CD14-positive monocyte (primary cell): ENCODE results near the gene DSCAML1. TPM values are rescaled to one million over a fixed set of nuclear protein-coding genes. Genes with fewer than 3 reads are reported as not detected.
A peak's percentile ranks its signal among the peaks of the same experiment; 100 is the strongest.

Source experiments
- DNase-seq, 3 donors: peaks; one replicate each; pipeline ENCODE4 v3.0.0-alpha.2; 2011 to 2022
- H2AFZ ChIP-seq: 2 replicates; pipeline ENCODE4 v1.6.0; 2012; ENCODE audit warnings: mild to moderate bottlenecking, low read depth, low read length, inconsistent platforms; ENCODE audit not compliant: insufficient read depth, poor library complexity, severe bottlenecking
- H3K27ac ChIP-seq, 2 donors: 1 replicate in 1 of 2; 2 replicates in 1 of 2; pipeline ENCODE4 v1.5.1; 2012 to 2013; ENCODE audit warnings: low read length in 2 of 2, control low read depth in 1 of 2, inconsistent platforms in 1 of 2, low read depth in 1 of 2, mild to moderate bottlenecking in 1 of 2
- H3K27me3 ChIP-seq, 2 donors: one replicate each; pipeline versions ENCODE4 v1.6.0 to v1.6.1; 2011 to 2013; ENCODE audit warnings: low read length in 2 of 2; ENCODE audit not compliant: control insufficient read depth in 2 of 2, insufficient read depth in 2 of 2
- H3K36me3 ChIP-seq, 2 donors: replicated peaks in 1 of 2; 1 replicate in 1 of 2; 2 replicates in 1 of 2; pipeline versions ENCODE4 v1.5.1 to v1.6.1; 2012 to 2013; ENCODE audit warnings: low read length in 2 of 2, control low read depth in 1 of 2, inconsistent platforms in 1 of 2, mild to moderate bottlenecking in 1 of 2; ENCODE audit not compliant: insufficient read depth in 2 of 2, control insufficient read depth in 1 of 2
- H3K4me1 ChIP-seq, 2 donors: 1 replicate in 1 of 2; 2 replicates in 1 of 2; pipeline versions ENCODE4 v1.5.1 to v1.6.1; 2012 to 2013; ENCODE audit warnings: low read length in 2 of 2, control low read depth in 1 of 2, inconsistent platforms in 1 of 2, mild to moderate bottlenecking in 1 of 2, moderate library complexity in 1 of 2; ENCODE audit not compliant: insufficient read depth in 2 of 2, control insufficient read depth in 1 of 2
- H3K4me2 ChIP-seq: replicated peaks from 2 replicates; pipeline ENCODE3; 2012; ENCODE audit warnings: low read length, moderate library complexity, mild to moderate bottlenecking; ENCODE audit not compliant: poor library complexity, severe bottlenecking; ENCODE audit errors: extremely low read depth
- H3K4me3 ChIP-seq, 3 experiments: fragments of 200-600 bp in 1 of 3; sonication (generic) in 1 of 3; replicated peaks in 1 of 3; 1 replicate in 2 of 3; 2 replicates in 1 of 3; pipeline ENCODE4 v1.5.1; 2011 to 2013; ENCODE audit warnings: low read length in 3 of 3, mild to moderate bottlenecking in 3 of 3, control low read depth in 2 of 3, low read depth in 2 of 3, inconsistent platforms in 1 of 3, moderate library complexity in 1 of 3
- H3K79me2 ChIP-seq: 2 replicates; pipeline ENCODE4 v1.6.0; 2012; ENCODE audit warnings: mild to moderate bottlenecking, control low read depth, inconsistent platforms, low read length, moderate library complexity; ENCODE audit not compliant: insufficient read depth
- H3K9ac ChIP-seq: 2 replicates; pipeline ENCODE4 v1.6.0; 2017; ENCODE audit warnings: low read length, mild to moderate bottlenecking; ENCODE audit not compliant: insufficient read depth, poor library complexity, severe bottlenecking
- H3K9me3 ChIP-seq, 2 donors: replicated peaks in 1 of 2; 1 replicate in 1 of 2; 2 replicates in 1 of 2; pipeline versions ENCODE4 v1.5.1 to v1.6.1; 2012 to 2013; ENCODE audit warnings: low read length in 2 of 2, control low read depth in 1 of 2; ENCODE audit not compliant: control insufficient read depth in 1 of 2, insufficient read depth in 1 of 2
- H4K20me1 ChIP-seq: 2 replicates; pipeline ENCODE4 v1.6.0; 2012; ENCODE audit warnings: mild to moderate bottlenecking, low read length, control low read depth, moderate library complexity; ENCODE audit not compliant: insufficient read depth
- H3K27ac Mint-ChIP-seq, 7 donors: one replicate each; pipeline ENCODE4 v1.8.0; 2020; ENCODE audit warnings: mild to moderate bottlenecking in 7 of 7, mixed read lengths in 7 of 7, moderate library complexity in 6 of 7, inconsistent platforms in 2 of 7
- H3K27me3 Mint-ChIP-seq, 3 donors: one replicate each; pipeline ENCODE4 v1.8.0; 2021 to 2022; ENCODE audit warnings: low read depth in 3 of 3, mild to moderate bottlenecking in 3 of 3, mixed read lengths in 3 of 3, moderate library complexity in 3 of 3, inconsistent platforms in 1 of 3
- H3K36me3 Mint-ChIP-seq, 2 donors: one replicate each; pipeline ENCODE4 v1.8.0; 2020; ENCODE audit warnings: mixed read lengths in 2 of 2, inconsistent platforms in 1 of 2, mild to moderate bottlenecking in 1 of 2
- H3K4me1 Mint-ChIP-seq: one replicate; pipeline ENCODE4 v1.8.0; 2020; ENCODE audit warnings: mild to moderate bottlenecking, mixed read lengths
- H3K4me3 Mint-ChIP-seq, 2 donors: one replicate each; pipeline ENCODE4 v1.8.0; 2020; ENCODE audit warnings: mild to moderate bottlenecking in 2 of 2, mixed read lengths in 2 of 2, moderate library complexity in 1 of 2
- H3K9me3 Mint-ChIP-seq, 7 donors: one replicate each; pipeline ENCODE4 v1.8.0; 2020 to 2022; ENCODE audit warnings: mixed read lengths in 7 of 7, mild to moderate bottlenecking in 6 of 7, moderate library complexity in 6 of 7, inconsistent platforms in 2 of 7
- CTCF ChIP-seq: fragments of 200-600 bp; IDR thresholded peaks from one replicate; pipeline ENCODE4 v1.8.0; 2022; ENCODE audit warnings: antibody characterized with exemption, mild to moderate bottlenecking
- WGBS: methylation state at CpG from one replicate; pipeline ENCODE4 v1.1.5; 2013; ENCODE audit warnings: missing lambda C conversion rate; ENCODE audit not compliant: insufficient coverage; 5-methylcytosine and 5-hydroxymethylcytosine counted together
- intact Hi-C, 2 donors: fragments of 100-400 bp; cut with micrococcal nuclease; formaldehyde crosslinking; loops; one replicate each; pipeline versions ENCODE4 v1.15.0 to v1.15.1; 2023
- polyA plus RNA-seq, 3 donors: library from polyadenylated mRNA; depleted of rRNA in 1 of 3; unstranded in 2 of 3; stranded (reverse) in 1 of 3; fragments of 300-500 nt in 2 of 3; fragments of >200 nt in 1 of 3; fragmentation: Illumina TruSeq in 2 of 3; gene quantifications; 1 replicate in 2 of 3; 2 replicates in 1 of 3; pipeline ENCODE4 v1.2.3, GENCODE V29; 2012 to 2021

The DSCAML1 gene
- polyA plus RNA-seq, 3 donors: not detected

- peak overlapping the region in 6 of 7 donors; percentile 50 to 82 (median 74) for H3K27ac Mint-ChIP-seq
- Histone ChIP-seq H3K4me1 (peaks cover 4 to 7% of the 10 kb centered on the region in 2 donors), H2AFZ (peak overlapping the region; percentile 55)
These were observed 261.7 kb downstream of the DSCAML1 start for GRCh38 chr11:117535201-117535849.

GRCh38 chr11:117532568-117532967 lies 264.4 kb downstream of the DSCAML1 start:
- H3K36me3 ChIP-seq: no peaks in the 10 kb centered on the region
- H3K27ac Mint-ChIP-seq: no peak overlapping the region
- intact Hi-C loops: no loop called here
- no peaks in the 10 kb centered on the region for H4K20me1 ChIP-seq
- H3K4me1 ChIP-seq: peaks cover 4 to 7% of the 10 kb centered on the region in 2 donors
- peaks cover 14% of the 10 kb centered on the region for H3K4me1 Mint-ChIP-seq
- no peak overlapping the region for H3K4me2 ChIP-seq
- H3K9ac ChIP-seq: no peak overlapping the region
- H3K27me3 ChIP-seq: no peaks in the 10 kb centered on the region
- no peak for DNase-seq
- H3K27me3 Mint-ChIP-seq: peaks cover 5 to 10% (median 6%) of the 10 kb centered on the region in 3 donors
- WGBS: no CpG with 5 or more reads among the region's 3 CpGs
- H3K4me3 Mint-ChIP-seq: no peak overlapping the region
- no peaks in the 10 kb centered on the region for H3K36me3 Mint-ChIP-seq
- no peak for TF ChIP-seq CTCF
- H3K79me2 ChIP-seq: no peaks in the 10 kb centered on the region
- H3K27ac ChIP-seq: no peak overlapping the region
- H3K9me3 ChIP-seq: no peaks in the 10 kb centered on the region
- H3K4me3 ChIP-seq: no peak overlapping the region
- H3K9me3 Mint-ChIP-seq: peaks cover 0 to 3% (median 0%) of the 10 kb centered on the region in 7 donors
- H2AFZ ChIP-seq: no peak overlapping the region

More at GRCh38 chr11:117535201-117535849, 261.7 kb downstream of the DSCAML1 start:
- Mint-ChIP-seq H3K9me3 (peaks cover 0 to 3% (median 0%) of the 10 kb centered on the region in 7 donors), H3K4me3 (peak overlapping the region; percentile 31 to 77), H3K27me3 (peaks cover 2 to 10% (median 6%) of the 10 kb centered on the region in 3 donors), H3K36me3 (no peaks in the 10 kb centered on the region), H3K4me1 (peaks cover 7% of the 10 kb centered on the region)
- TF ChIP-seq CTCF: no peak
- Histone ChIP-seq H4K20me1 (no peaks in the 10 kb centered on the region), H3K9ac (no peak overlapping the region), H3K27me3 (peaks cover 0 to 2% of the 10 kb centered on the region in 2 donors), H3K4me2 (peak overlapping the region; percentile 26), H3K27ac (peak overlapping the region in 1 of 2 donors; percentile 30), H3K36me3 (no peaks in the 10 kb centered on the region), H3K4me3 (no peak overlapping the region), H3K79me2 (no peaks in the 10 kb centered on the region), H3K9me3 (no peaks in the 10 kb centered on the region)
- intact Hi-C loops: no loop called here
- 68% methylated on average over 17 of the region's 19 CpGs for WGBS
- peak; percentile 52 to 62 (median 60) for DNase-seq
